Measurements from ENCODE around the gene TBX4. TPM values are rescaled to one million over a fixed set of nuclear protein-coding genes. Genes with fewer than 3 reads are reported as not detected.

TBX4 gene
- polyA plus RNA-seq, 3 donors: not detected

GRCh38 chr17:61482467-61482866, 30.2 kb downstream of the TBX4 start:
- intact Hi-C loops (cut with micrococcal nuclease): no loop called here
- no peak overlapping the region for H3K4me3 Mint-ChIP-seq
- 95% methylated on average over 8 of the region's 8 CpGs for WGBS (ENCODE audit: insufficient coverage)
- H4K20me1 ChIP-seq (ENCODE audit: insufficient read depth, low read length): no peaks in the 10 kb centered on the region
- H2AFZ ChIP-seq (ENCODE audit: insufficient read depth, low read depth, low read length, poor library complexity, severe bottlenecking): no peak overlapping the region
- H3K27me3 ChIP-seq (ENCODE audit: control insufficient read depth in 2 of 2, insufficient read depth in 2 of 2, low read length in 2 of 2): no peaks in the 10 kb centered on the region
- TF ChIP-seq, protein P1, sequence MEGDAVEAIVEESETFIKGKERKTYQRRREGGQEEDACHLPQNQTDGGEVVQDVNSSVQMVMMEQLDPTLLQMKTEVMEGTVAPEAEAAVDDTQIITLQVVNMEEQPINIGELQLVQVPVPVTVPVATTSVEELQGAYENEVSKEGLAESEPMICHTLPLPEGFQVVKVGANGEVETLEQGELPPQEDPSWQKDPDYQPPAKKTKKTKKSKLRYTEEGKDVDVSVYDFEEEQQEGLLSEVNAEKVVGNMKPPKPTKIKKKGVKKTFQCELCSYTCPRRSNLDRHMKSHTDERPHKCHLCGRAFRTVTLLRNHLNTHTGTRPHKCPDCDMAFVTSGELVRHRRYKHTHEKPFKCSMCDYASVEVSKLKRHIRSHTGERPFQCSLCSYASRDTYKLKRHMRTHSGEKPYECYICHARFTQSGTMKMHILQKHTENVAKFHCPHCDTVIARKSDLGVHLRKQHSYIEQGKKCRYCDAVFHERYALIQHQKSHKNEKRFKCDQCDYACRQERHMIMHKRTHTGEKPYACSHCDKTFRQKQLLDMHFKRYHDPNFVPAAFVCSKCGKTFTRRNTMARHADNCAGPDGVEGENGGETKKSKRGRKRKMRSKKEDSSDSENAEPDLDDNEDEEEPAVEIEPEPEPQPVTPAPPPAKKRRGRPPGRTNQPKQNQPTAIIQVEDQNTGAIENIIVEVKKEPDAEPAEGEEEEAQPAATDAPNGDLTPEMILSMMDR (IDR thresholded peaks at IDR 0.05): no peak
- no peak overlapping the region for H3K27ac Mint-ChIP-seq
- H3K9ac ChIP-seq (ENCODE audit: insufficient read depth, low read length, poor library complexity, severe bottlenecking): no peak overlapping the region
- H3K4me3 ChIP-seq (replicated peaks in 1 of 3; ENCODE audit: low read depth in 2 of 3, low read length in 3 of 3): no peak overlapping the region
- H3K4me1 ChIP-seq (ENCODE audit: control insufficient read depth in 1 of 2, insufficient read depth in 2 of 2, low read length in 2 of 2): no peaks in the 10 kb centered on the region
- no peak for DNase-seq
- no peak overlapping the region for H3K4me2 ChIP-seq (replicated peaks; ENCODE audit: extremely low read depth, low read length, poor library complexity, severe bottlenecking)
- no peaks in the 10 kb centered on the region for H3K36me3 ChIP-seq (replicated peaks in 1 of 2; ENCODE audit: control insufficient read depth in 1 of 2, insufficient read depth in 2 of 2, low read length in 2 of 2)
- H3K79me2 ChIP-seq (ENCODE audit: insufficient read depth, low read length): no peaks in the 10 kb centered on the region
- no peaks in the 10 kb centered on the region for H3K9me3 ChIP-seq (replicated peaks in 1 of 2; ENCODE audit: control insufficient read depth in 1 of 2, insufficient read depth in 1 of 2, low read length in 2 of 2)
- peaks cover 4 to 14% (median 7%) of the 10 kb centered on the region in 3 donors for H3K27me3 Mint-ChIP-seq (ENCODE audit: low read depth in 3 of 3)
- no peaks in the 10 kb centered on the region for H3K4me1 Mint-ChIP-seq
- peaks cover 0 to 2% (median 0%) of the 10 kb centered on the region in 7 donors for H3K9me3 Mint-ChIP-seq
- H3K27ac ChIP-seq (ENCODE audit: low read depth in 1 of 2, low read length in 2 of 2): no peak overlapping the region
- H3K36me3 Mint-ChIP-seq: no peaks in the 10 kb centered on the region

- no peak overlapping the region for H3K27ac Mint-ChIP-seq
- Histone ChIP-seq H2AFZ (ENCODE audit: insufficient read depth, low read depth, low read length, poor library complexity, severe bottlenecking) (no peak overlapping the region), H3K9me3 (replicated peaks in 1 of 2; ENCODE audit: control insufficient read depth in 1 of 2, insufficient read depth in 1 of 2, low read length in 2 of 2) (no peaks in the 10 kb centered on the region), H3K4me1 (ENCODE audit: control insufficient read depth in 1 of 2, insufficient read depth in 2 of 2, low read length in 2 of 2) (no peaks in the 10 kb centered on the region), H3K79me2 (ENCODE audit: insufficient read depth, low read length) (no peaks in the 10 kb centered on the region), H3K4me2 (replicated peaks; ENCODE audit: extremely low read depth, low read length, poor library complexity, severe bottlenecking) (no peak overlapping the region), H3K4me3 (replicated peaks in 1 of 3; ENCODE audit: low read depth in 2 of 3, low read length in 3 of 3) (no peak overlapping the region), H3K9ac (ENCODE audit: insufficient read depth, low read length, poor library complexity, severe bottlenecking) (no peak overlapping the region), H3K27ac (ENCODE audit: low read depth in 1 of 2, low read length in 2 of 2) (no peak overlapping the region), H4K20me1 (ENCODE audit: insufficient read depth, low read length) (no peaks in the 10 kb centered on the region), H3K36me3 (replicated peaks in 1 of 2; ENCODE audit: control insufficient read depth in 1 of 2, insufficient read depth in 2 of 2, low read length in 2 of 2) (no peaks in the 10 kb centered on the region), H3K27me3 (ENCODE audit: control insufficient read depth in 2 of 2, insufficient read depth in 2 of 2, low read length in 2 of 2) (no peaks in the 10 kb centered on the region)
- no peak overlapping the region for H3K4me3 Mint-ChIP-seq
- H3K36me3 Mint-ChIP-seq: no peaks in the 10 kb centered on the region
- no peaks in the 10 kb centered on the region for H3K4me1 Mint-ChIP-seq
- peaks cover 2 to 15% (median 8%) of the 10 kb centered on the region in 3 donors for H3K27me3 Mint-ChIP-seq (ENCODE audit: low read depth in 3 of 3)
- DNase-seq: no peak
- TF ChIP-seq, protein P1 (IDR thresholded peaks at IDR 0.05): no peak
- H3K9me3 Mint-ChIP-seq: peaks cover 0 to 2% (median 0%) of the 10 kb centered on the region in 7 donors
- WGBS (ENCODE audit: insufficient coverage): 57% methylated on average over 1 of the region's 2 CpGs
- intact Hi-C loops (cut with micrococcal nuclease): no loop called here
Observed at GRCh38 chr17:61483778-61484116, 31.5 kb downstream of the TBX4 start.
